ENCODE results near the gene TBX2.

DNA sequence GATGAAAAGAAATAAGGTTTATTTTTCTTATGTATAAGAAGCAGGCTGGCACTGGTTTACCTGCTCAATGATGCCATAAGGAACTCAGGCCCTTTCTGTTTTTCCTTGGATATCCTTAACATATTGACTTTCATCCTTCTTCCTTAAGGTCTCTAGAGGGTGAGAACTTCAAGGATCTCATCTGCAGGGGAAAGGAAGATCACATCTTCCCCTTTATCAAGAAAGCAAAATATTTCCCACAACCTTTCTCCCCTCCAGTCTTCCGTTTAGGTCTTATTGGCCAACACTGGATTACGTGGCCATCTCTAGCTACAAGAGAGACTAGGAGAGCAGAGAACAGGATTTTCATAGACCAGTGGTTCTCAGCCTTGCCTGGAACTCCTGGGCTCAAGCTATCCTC is 48.4 kb downstream of the TBX2 start:
- TF ChIP-seq, protein P1, sequence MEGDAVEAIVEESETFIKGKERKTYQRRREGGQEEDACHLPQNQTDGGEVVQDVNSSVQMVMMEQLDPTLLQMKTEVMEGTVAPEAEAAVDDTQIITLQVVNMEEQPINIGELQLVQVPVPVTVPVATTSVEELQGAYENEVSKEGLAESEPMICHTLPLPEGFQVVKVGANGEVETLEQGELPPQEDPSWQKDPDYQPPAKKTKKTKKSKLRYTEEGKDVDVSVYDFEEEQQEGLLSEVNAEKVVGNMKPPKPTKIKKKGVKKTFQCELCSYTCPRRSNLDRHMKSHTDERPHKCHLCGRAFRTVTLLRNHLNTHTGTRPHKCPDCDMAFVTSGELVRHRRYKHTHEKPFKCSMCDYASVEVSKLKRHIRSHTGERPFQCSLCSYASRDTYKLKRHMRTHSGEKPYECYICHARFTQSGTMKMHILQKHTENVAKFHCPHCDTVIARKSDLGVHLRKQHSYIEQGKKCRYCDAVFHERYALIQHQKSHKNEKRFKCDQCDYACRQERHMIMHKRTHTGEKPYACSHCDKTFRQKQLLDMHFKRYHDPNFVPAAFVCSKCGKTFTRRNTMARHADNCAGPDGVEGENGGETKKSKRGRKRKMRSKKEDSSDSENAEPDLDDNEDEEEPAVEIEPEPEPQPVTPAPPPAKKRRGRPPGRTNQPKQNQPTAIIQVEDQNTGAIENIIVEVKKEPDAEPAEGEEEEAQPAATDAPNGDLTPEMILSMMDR (IDR thresholded peaks at IDR 0.05; ENCODE audit: low read length) = no peak
- no peak for TF ChIP-seq EZH2 (IDR thresholded peaks at IDR 0.05; ENCODE audit: borderline replicate concordance, low read length)

Measured in OCI-LY1 (cell line).